ENCODE data around the gene SLC48A1.

Gene SLC48A1

DNA sequence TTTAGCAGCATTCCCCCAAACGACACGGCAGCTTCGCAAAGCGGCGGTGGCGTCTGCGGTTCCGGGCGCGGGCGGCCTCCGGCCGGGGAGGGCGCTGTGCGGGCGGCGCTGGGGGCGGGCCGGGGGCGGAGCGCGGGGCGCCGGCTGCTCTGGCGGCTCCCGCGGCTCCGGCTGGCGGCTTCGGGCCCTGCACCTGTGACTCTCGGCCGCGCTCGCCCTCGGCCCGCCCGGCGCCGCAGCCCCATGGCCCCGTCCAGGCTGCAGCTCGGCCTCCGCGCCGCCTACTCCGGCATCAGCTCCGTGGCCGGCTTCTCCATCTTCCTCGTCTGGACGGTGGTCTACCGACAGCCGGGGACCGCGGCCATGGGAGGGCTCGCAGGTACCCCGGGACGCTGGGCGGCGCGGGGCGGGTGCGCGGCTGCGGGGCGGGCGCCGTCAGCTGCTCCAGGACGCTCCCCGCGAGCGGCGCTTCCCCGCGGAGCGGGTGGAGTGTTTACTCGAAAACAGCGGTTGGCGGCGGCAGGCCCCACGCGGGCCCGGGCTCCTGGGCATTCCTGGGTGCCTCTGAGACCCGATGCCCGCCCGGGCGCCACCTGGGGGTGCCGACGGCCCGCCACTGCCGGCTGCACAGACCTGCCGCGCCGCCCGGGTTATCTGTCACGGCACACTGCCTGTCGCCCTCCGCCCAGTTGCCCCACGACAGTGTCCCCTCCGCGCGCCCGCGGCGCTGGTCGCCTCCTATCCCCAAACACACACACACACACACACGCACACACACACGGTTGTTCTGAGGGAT, at the start of gene SLC48A1:
TSS of gene SLC48A1 (plus strand) at position 177 of the 796 bp plus-strand sequence. CDS start at position 244, 67 bp downstream.
- peak; percentile 54 for DNase-seq

DNA sequence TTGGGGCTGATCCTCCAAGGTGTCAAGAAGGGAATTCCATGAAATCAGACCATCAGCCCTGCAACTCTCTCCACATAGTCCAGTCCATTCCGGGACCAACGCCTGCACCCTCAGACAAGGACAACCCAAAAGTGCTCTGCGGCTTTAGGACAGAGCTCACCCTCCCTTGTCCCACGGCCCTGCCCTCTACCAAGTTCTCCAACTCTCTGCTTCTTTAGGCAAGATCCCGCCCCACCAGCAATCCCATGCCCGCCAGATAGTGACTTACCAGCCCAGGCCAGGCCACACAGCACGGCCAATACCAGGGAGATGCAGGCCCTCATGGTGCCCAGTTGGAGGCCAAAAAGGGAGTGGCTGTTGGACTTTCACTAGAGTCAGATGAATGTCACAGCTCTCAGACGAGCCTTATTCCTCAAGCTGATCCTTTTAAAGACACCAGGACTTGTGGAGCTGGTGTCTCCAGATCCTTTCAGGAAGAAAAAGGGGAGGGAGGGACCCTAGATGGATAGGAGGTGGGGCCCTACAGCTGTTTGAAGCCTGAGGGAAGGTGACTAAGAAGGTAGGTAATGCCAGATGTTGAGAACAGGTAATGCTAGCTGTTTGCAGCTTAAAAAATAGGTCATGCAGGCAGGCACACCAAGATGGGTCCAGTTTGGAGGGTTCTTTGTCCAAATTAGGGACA, 47.8 kb upstream of the SLC48A1 start, which contains the start of gene ENDOU:
TSS of gene ENDOU (minus strand) at position 400 of the 682 bp plus-strand sequence. CDS start at position 323, 77 bp downstream.
- DNase-seq, result no peak

DNA sequence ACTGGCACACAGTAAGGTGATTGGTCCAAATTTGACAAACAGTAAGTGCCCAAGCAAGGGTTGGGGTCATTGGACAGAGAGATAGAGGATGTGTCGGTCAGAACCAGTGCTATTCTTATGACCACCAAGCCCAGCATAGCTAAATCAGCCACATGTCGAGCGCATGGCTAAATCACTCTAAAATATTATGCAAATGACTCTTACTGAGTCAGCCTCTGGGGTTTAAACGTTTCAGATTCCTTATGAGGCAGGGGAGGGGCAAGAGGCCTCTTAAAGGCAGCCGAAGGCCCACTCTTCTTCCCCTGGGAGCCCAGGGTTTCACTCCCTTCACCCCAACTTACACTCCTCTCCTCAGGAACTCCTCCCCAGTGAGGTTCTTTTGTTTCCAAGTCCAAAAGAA, 47.1 kb upstream of the SLC48A1 start:
- no peak for DNase-seq

DNA sequence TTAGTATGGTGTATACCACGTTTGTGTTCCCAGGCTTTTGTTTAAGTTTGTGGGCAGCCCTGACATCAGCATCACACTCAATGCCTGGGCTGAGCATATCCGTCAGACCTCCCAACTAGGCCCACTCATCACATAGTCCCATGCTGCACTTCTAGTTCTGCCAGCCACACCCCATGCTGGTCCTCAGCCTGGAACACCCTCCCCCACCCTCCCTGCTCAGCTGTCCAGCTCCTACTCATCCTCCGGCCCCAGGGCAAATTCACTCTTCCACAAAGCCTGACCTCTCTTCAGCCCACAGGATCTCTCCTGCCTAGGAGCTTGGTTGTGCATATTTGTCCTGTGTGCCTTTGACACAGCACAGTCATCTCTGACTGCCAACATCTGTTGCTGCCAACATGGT, 43.8 kb upstream of the SLC48A1 start:
- DNase-seq, result no peak

DNA sequence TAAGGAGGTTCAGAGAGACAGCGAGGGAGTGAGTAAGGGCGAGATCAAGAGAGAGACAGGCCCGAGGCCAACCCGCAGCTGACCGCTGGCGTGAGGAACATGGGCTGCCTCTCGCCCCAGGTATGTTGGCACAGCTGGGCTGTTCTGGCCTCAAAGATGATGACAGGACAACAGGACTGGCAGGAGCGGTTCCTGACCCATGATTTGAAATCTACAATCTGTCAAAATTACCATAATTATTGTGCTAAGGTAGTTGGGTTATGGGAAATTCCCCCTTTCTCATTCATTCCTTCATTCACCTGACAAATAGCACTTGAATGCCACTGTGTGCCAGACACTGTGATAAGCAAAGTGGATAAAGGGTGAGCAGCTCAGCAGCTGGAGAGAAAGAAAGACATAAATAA, 42.7 kb upstream of the SLC48A1 start:
- no peak for DNase-seq

DNA sequence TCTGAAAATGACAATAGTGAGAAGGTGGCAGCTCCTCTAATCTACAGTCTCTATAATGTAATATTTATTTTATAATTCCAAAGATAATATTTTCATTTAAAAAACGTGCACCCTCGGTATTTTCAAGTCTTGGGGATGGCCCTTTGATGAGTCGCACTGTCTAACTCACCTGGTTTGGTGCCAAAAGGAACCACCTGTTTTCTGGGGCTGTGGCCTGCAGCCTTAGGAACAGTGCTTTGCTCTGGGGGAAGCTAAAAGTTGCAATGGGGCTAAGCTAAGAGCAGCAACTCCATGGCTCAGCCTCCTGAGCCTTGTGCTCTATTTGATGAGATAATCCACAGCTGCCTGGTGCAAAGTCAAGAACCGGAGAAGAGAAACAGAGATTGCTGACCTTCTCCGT, 41.3 kb upstream of the SLC48A1 start:
- no peak for DNase-seq

DNA sequence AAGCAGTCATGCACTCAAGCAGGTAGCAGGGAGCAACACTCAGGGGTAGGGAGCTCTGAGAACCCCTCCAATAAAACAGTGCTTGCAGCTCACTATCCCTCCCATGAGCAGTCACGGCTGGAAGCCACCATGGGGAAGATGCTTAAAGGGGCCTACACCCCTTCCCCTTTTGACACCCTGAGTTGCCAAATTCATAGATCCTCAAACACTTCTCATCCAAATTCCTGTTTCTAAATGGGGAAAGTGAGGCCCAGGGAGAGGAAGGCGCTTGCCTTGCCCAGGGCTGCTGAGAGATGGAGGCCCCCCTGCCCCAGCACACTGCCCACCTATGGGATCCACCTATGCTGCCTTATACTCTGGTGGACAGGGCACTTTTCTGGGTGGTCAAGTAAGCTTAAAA, 40.5 kb upstream of the SLC48A1 start:
- no peak for DNase-seq

DNA sequence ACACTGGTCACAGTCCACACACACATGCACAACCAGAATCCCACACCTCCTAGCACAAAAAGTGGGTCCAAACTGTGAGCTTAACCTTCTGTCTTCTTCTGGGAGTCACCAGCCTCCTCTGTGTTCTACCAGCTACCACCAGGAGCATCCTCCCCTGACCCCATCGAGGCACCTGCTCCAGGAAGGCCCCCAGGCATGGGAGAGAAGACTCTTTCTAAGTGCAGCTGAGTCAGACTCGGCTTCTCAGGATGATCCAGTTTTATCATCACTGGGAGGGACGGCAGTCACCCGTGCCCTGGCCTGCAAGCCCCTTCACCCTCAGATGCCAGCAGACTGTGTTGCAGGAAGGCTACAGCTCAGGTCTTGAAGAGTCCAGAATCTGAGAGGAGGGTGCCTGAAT, 39.9 kb upstream of the SLC48A1 start:
- no peak for DNase-seq

DNA sequence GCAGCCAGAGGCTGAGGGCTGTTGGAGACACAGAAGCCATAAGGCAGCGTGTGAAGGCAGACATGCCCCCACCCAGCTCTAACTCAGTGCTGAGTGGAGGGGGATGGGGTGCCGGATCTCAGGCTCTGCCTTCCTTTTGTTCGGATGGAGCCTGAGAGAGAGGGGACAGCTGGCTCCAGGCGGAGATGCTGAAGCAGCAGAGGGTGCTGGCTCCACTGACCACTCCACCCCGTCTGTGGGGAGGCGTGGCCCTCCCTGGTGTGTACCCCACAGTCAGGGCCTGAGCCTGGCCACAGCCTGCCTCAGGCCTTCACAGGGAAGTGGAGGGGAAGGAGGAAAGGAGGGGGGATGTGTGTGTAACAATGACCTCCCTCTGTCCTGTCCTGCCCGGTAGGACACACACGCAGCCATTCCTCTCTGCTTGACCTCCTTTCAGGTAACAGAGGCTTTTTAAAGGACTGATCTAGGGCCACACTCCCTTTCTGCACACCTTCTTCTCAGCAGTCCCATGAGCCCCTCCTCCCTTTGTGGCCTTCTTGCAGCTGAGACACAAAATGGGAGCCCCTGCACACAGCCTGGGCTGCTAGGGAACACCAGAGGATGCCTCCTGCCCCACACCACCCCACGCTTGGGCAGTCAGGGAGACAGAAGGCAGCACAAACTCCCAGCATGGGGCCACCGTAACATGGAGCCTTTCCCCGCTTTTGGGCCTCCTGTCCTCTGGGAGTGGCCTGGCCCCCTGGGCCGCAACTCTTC, 38.1 kb upstream of the SLC48A1 start:
- DNase-seq, result no peak

DNA sequence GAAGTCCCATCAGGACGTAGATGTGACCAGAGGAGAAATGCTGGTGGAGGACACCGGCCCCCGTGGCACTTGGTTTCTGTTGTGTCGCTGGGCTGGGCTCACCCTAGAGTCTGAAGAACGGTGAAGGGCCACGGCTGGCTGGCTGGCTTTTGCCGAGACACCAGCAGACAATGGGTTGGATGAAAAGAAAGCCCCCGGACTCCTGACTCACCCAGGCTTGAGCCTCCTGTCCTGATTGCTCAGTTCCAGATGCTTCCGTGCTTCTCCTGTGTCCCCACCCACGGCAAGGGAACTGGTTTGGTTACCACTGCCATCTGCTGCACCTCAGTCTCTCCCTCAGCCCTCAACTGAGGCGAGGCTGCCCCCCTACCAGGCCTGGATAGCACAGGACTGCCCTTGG, 37.4 kb upstream of the SLC48A1 start:
- DNase-seq, result no peak

DNA sequence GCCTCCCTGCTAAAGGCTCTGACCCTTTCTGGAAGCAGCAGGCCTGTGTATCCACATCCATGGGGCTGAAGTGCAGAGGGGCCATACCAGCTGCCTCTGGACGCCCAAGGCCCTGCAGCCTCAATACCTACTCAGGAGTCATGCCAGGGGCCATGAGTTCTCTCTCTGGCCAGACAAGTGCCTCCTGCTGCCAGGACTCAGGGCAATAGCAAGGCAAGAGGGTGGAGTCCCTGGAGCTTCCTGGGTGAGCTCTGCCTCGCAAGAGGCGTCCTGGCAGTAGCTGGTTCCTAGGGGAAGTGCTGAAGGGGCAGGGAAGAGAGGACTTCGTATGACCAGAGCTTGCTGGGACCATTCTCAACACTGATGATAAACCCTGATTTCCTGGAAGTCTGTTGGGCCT, 36.8 kb upstream of the SLC48A1 start:
- DNase-seq, result peak; percentile 6

DNA sequence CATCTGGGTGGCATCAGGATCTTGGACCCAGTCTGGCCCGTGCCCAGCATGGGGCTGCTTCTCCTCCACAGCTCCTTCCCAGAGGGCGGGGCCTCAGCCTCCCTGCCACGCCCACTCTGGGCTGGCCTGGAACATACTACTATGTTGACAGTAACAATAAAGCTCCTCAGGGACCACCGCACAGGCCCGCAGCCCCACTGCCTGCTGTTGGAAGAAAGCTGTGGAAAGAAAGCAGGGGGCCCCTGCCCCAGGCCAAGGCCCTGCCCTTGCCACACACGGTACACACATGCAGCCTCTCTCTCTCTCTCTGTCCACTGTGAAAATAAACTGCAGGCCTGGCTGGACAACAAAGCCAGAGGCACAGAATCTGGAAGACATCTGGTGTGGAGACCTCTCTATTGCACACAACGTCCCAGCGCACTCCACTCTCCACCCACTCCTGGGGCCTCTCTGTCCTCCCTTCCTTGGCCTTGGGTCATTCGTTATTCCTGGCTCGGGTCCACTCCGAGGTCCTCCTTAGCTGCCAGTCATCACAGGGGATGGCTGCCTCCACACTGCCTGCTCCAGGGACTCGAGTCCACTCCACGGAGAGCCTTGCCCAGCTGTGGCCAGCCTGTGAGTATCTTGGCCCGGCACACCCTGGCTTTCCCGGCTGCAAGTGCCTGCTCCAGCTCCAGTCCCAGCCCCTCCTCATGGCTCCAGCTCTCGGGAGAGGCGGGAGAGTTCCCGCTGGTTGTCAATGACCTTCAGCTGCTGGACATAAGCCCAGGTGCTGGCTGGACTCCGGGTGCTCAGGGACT, 36.0 kb upstream of the SLC48A1 start:
- no peak for DNase-seq

DNA sequence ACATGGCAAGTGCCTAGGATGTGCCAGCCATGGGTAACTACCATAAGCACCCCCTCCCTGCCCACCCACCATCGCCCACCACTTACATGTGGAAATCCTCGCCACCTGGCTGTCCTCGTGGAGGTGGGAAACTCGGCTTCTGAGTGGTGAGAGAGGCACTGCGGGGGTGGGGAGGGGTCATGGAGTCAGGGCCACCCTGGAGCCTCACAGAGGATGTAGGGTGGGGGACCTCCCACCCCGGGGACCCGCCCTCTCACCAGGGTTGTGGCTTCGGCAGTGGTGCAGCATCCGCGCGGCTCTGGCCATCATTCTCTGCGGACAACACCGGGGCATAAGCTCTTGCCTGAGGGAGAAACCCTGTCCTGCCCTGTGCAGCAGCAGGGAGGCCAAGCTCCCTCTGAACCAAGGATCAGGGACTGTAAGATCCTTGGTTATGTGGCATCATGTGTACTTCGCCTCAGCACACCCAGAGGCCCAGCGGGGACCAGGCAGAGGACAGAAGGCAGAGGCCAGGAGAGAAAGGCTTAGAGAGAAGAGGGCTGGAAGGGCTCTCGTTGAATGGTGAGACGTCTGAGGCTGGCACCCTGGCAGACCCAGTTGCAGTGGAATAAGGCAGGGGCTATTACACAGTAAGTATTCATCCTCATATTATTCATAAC, 35.0 kb upstream of the SLC48A1 start:
- DNase-seq, result no peak

DNA sequence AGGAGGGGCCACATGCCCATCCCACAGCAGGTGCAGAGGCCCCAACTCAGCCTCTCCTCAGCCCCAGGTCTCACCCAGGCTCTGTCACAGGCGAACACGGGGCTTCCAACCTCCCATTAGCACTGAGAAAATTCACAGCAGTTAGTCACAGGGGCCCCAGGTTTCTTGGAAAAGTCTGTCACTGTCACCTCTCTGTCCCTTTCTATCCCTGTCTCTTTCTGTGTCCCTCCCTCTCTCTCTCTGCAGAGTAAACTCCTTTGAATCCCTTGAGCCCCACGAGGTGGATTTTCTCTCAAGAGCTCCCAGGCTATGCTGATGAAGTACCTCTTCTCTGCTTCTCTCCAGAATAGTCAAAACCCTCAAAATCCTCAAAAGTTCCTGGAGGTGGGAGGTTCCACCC, 33.7 kb upstream of the SLC48A1 start:
- DNase-seq, result no peak

DNA sequence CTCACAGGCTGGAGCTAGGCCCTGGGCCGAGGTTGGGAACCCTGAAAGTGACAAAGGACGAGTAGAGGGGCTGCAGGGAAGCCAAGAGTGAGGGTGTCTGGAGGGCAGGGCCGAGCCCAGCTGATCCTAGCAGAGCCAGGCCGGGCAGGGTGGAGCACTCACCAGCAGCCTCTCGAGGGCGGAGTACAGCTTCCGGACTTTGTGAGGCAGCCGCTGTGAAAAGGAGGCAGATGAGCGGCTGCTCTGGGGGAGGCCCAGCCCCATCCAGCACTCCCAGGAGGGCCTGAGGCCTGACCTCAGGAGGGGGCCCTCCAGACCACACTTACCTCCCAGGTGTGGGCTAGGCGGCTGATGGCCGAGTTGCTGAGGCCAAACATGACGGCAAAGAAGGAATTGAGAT, 33.1 kb upstream of the SLC48A1 start:
- no peak for DNase-seq

DNA sequence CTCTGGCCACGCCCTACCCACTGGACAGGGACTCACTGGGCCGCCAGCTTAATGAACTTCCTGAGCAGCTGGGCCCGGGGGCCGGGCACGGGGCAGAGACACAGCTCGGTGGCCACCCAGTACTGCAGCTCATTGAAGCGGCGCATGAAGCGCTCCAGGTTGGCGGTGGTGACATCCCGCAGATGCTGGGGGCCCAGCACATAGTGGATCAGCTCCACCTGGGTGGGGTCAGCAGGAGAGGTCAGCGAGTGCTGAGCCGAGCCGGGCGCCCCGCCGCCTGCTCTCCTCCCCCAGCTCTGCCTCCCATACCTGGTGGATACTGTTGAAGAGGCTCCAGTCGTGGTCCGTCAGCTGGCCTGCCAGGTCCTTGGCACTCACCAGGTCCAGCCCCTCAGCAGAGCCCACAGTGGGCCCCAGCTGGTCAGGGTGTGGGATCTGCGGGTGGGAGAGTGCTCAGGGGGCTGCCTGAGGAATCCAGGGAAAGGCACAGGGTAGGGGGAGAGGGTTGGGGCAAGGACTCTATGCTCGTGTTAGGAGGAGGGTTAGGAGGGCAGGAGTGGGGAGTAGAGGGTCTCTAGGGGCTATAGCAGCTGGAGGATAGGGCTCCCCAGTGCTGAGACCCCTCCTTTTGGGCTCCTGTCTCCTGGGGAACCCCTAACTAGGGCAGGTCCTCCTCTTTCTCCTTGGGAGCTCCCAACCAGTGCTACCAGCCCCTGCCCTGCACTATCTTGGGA, 32.3 kb upstream of the SLC48A1 start:
- DNase-seq, result no peak

DNA sequence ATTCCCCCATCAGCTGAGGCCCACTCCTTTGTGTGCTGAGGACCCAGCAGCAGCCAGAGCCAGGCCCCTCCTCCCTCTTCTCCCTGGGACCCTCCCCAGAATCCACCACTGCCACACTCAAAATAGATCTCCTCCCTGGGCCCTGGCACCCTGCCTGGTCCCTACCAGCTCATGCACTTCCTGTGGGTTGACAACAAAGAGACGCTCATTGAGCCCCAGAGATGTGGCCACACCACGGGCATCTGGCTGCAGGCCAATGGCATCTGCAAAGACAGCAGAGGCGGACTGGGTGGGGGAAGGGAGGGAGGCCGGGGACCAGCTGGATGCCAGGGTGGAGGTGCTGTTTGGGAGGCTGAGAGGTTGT, 31.7 kb upstream of the SLC48A1 start:
- DNase-seq, result peak; percentile 51

DNA sequence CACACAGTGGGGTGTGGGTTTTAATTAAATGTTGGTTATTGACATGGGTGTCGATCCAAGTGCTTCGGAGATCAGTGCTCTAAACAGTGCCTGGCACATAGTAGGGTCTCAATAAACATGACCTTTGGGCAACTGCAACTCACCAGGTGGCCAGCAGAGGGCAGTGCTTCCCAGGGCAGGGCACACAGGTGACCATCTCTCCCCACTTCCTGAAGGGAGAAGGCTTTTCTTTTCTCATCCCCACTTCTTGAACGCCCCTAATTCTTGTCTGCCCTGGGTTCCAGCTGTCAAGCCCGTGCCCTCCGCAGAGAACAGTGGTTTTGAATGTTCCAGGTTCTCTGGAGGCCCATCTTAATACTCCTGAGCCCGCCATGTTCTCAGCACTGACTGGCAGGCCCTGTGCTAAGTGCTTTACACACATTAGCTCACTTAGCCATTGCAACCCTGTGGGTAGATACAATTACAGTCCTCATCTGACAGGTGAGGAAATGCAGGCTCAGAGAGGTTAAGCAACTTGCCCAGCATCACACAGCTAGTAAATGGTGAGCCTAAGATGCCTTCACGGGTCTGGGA, 30.7 kb upstream of the SLC48A1 start:
- peak; percentile 40 for DNase-seq

DNA sequence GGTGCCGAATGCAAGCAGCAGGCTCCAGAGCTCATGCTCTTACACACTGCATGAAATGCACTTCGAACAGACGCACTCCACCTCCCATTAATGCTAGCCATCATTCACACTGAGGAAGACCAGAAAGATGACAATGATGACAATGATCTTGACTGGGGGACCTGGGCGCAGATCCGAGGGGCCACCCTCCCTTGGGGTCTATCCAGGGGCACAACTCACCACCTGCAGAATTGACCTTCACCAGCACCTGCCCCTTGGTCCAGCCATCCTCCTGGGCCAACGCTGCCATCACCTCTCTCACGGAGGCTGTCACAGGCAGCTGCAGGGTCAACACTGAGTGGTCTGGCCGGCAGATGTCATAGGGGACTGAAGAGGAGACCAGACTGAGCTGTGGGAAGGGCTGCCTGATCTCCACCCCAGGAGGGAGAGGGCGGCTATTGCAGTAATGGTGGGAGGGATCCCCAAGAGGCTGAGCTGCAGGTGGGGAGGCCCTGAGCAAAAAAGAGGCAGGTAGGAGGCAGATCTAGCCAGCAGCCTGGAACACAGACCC, 29.7 kb upstream of the SLC48A1 start:
- DNase-seq, result no peak

DNA sequence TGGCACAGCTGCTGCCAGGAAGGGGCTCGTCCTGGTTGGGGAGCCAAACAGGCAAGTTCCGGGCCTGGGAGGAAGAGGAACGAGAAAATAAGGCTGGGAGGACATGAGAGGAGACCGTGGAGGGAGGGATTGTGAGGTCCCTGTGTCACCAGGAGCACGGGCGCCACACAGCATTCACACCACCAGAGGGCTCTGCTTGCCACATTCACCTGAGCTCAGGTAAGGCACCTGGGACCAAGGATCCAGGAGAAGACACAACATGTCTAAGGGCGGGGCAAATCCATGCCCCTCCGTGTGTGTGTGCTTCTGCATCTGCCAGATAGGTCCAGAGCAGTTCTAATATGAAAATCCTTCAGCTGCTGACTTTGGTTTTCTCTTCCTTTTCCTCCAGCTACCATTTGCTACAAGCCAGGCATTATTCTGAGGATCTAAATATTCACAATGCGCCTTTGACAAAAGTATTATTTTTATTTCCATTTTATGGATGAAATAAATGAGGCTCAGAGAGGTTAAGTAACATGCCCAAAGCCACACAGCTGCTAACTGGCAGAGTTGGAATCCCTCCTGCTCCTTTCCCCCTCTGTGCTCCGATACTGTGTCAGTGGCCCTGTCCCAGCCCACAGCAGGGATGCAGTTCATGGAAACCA, 28.9 kb upstream of the SLC48A1 start:
- no peak for DNase-seq
